HG03558 (cell line): ENCODE measurements around the gene SRP14.
"Not testable (repeated sequence)": the region's sequence is repeated elsewhere in the genome, so short reads cannot be mapped to it uniquely, and the experiment has no call there.

Source experiments
- ATAC-seq: cut with Tn5 transposase; IDR thresholded peaks from one replicate; pipeline ENCODE4 v1.9.1; 2021; ENCODE audit warnings: moderate number of reproducible peaks; ENCODE audit not compliant: unreplicated experiment; ENCODE audit errors: extremely low read depth

The SRP14 gene

DNA sequence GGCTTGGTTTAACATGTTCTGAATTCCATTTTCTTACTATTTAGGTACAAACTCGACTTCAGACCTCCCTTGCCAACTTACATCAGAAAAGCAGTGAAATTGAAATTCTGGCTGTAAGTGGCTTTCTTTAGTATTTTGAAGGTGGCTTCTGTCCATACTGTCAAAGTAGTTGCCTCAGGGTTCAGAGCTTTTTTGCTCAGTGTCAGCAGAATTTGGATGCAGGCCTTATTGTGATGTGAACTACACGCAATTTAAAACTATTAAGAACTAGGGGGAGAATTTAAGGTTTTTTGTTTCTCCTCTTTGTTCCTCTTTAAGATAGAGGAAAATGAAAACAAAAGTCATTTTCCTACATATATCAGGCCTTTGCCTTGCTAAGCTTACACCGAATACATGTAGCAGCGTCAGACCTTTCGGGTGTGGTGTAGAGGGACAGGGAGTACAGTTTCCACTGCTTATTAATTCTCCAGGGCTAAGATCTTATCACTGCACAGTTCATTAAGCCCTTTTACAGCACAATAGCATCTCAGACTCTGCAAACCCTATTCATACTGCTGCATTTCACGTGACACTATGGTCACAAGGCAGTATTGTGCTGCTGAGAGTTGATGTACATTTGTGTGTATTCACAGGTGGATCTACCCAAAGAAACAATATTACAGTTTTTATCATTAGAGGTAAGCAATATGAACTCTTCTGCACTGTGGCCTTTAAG, 6.7 kb downstream of the SRP14 start:
- no peak for ATAC-seq

DNA sequence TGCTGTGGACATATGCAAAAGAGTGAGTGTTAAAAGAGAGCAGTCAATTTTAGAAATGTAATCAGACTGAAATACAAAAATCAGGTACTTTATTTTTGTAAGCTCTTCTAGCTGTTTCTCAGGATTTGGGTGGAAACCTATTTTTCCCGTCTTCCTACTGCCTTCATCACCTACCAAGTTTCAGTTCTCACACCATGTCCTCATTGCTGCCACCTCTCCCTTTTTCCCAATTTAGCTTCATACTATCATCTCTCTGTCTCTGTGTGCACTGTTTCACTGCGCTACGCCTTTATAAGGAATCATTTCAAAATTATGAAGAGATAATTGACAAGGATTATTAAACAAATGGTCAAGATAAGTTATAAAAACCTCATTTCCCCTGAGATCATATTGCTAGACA, 7.7 kb downstream of the SRP14 start:
- ATAC-seq, result no peak

DNA sequence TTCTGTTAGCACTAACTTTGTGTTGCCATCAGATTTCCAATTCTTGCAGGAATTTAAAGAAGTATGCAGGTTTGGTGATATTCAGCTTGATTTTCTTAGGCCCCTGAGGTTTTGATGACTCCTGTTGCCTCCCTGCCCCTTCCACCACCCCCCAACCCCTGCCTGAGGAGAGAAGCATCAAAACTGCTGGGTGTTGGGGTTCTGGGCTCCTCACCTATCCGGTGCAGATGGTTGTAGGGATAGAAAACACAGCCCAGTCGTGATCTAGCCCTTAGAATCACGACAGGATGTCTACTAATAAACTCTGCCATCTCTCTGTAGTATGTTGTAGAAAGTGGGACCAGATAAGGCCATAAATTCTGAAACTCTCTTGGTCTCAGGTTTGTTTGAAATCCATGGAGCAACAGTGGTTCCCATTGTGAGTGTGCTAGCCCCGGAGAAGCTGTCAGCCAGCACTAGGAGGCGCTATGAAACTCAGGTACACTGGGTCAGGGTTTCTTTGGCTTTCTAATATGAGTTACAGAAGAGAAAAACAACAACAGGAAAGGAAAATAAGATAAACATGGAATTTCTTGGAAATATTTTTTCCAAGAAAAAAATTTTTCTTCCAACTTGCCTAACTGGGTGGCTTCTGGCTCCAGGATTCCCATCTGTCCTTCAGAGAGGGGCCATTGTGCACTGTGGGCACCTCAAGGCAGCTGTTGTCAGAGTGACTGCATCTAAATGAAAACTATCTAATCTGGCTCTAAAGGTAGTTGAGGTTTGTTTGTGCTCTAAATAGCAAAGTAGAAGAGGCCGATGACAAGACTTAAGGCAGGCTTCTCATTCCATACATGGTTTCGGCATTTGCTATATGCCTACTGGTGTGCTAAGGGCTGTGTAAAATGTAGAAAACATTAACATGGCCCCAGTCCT, 8.7 kb downstream of the SRP14 start:
- no peak for ATAC-seq

DNA sequence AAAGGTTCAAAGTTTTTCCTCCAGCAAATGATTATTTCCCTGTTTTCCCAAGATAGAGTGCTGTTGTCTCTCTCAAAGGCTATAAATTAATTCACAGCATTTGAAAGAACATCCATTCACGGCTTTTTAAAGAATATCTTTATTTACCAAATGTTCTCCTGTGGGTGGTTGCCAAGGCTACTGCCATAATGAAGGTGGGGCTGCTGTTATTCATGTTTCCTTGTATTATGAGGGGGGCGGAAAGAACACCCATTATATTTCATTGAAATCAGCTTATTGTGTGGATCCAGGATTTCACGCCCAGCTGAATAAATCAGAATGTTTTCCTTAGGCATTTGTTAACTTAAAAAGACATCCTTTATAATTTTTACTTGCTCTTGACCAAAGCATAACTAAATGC, 10.1 kb downstream of the SRP14 start:
- no peak for ATAC-seq

DNA sequence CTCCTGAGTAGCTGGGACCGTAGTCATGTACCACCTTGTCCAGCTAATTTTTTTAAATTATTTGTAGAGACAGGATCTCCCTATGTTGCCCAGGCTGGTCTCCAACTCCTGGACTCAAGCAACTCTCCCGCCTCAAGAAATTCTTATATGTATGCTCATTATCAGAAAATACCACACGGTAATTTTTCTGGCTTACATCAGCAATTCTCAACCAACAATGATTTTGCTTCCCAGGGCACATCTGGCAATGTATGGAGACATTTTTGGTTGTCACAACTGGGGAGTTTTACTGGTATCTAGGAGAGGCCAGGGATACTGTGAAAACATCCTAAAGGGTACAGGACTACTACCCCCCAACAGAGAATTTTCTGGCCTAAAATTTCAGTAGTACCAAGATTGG, 10.8 kb downstream of the SRP14 start:
- no peak for ATAC-seq

DNA sequence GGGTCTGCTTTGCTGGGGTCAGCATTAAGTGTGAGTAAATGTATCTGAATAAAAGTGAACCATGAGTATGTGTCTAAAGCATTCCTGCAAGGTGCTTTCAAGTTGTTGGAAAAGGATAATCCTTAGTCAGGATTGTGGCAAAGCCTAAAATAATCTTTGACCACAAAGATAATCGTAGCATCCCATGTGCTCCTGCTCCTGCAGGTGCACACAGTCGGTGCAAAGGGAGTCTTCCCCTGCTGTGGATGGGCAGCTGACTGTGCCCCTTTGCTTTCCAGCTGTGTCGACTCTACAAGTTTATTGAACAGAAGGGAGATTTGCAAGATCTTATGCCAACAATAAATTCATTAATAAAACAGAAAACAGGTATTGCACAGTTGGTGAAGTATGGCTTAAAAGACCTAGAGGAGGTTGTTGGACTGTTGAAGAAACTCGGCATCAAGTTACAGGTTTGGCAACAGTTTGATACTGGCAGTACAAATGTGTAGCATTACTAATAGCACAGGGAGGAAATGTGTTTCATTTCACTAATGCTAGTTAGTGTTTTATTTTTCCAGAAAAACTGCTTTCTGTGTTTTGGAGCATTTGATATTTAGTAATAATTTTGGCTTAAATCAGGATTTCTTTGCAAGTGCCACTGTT, 22.6 kb downstream of the SRP14 start:
- no peak for ATAC-seq

DNA sequence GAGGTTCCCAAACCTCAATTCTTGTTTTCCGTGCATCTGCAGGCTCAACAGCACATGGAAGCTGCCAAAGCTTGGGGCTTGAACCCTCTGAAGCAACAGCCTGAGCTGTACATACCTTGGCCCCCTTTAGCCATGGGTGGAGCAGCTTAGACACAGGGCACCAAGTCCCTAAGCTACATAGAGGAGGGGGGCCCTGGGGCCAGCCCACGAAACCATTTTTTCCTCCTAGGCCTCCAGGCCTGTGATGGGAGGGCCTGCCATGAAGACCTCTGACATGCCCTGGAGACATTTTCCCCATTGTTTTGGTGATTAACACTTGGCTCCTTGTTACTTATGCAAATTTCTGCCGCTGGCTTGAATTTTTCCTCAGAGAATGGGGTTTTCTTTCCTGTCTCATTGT, 24.6 kb downstream of the SRP14 start:
- ATAC-seq, result no peak

DNA sequence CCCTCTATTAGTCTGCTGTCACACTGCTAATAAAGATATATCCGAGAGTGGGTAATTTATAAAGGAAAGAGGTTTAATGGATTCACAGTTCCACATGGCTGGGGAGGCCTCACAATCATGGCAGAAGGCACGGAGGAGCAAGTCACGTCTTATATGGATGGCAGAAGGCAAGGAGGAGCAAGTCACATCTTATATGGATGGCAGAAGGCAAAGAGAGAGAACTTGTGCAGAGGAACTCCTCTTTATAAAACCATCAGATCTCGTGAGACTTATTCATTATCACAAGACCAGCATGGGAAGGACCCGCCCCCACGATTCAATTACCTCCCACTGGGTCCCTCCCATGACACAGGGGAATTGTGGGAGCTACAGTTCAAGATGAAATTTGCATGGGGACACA, 25.6 kb downstream of the SRP14 start:
- ATAC-seq, result not testable (repeated sequence)

DNA sequence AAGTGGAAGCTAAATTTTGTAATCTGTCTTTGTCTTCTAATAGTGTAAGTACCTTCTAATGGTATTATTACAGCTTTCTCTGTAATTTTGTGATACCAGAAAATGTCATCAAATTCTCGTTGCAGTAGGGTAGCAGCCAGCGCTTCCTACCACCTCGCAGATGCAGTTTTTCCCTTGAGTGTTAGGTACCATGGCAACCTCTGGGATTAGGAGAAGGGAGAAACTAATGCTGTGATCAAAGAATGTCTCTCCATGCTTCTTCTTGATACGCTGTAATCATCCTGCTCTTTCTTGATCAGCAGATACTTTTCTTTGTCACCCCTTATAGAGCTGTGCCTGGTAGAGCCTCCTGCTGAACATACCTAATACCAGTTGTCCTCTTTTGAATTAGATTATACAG, 27.7 kb downstream of the SRP14 start:
- no peak for ATAC-seq

DNA sequence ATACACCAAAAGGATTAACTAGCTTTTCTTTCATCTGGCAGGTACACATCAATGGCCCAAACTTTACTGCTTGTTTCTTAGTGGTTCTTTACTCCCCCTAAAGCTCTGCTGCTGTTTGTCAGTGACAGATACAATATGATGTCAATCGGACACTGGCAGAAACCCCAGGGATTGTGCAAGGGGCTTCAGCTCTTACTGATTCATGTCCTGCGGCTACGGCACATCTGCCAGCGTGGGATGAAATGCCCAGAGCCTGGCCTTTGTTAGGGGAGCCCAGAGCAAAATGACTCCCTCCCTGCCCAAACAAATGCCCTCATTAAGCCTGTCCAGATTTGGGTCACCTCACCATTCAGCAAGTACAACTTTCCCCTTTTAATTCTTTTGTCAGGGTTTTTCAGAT, 28.3 kb downstream of the SRP14 start:
- ATAC-seq, result no peak

DNA sequence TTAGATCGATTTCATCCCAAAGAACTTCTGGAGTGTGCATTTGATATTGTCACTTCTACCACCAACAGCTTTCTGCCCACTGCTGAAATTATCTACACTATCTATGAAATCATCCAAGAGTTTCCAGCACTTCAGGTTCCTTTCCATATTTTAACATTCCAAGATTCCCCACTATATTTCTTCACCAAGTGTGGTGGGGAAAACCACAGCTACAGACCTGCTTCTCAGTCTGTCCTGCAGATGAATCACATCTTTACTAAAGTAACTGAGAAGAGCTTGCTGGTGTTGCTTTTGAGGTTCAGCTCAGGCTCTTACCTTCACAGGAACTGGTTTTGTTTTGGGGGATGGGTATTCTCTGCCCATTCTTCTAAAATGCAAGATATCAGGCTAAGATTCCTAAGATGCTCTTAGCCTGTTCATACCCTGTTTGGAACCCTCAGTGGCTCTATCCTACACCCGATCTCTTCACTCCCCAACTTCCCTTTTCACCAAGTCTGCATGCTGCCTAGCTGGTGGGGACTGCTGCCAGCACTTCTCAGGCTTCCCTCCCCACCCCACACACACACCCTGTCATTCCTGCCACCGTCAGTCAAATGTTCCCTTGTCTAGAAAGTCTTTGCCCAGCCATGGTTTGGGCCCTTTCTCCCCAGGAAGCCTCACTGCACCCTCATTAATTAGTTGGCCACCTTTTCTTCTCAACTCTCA, 30.8 kb downstream of the SRP14 start:
- ATAC-seq, result no peak

DNA sequence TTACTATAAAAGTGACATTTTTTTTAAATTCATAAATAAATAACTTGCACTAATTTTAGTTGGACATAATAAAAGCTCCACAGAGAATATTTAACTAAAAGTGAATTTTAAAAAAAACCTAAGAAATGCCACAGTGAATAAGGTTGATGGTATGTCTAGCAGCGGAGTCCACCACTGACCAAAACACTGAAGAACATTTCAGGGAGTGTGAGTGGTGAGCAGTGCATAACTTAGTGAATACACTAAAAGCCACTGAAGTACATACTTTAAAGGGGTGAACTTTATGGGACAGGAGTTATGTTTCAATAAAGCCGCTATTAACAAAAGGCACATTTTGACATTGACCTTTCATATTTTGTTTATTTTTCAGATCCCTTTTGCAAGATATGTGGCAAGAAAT, 32.3 kb downstream of the SRP14 start:
- no peak for ATAC-seq

DNA sequence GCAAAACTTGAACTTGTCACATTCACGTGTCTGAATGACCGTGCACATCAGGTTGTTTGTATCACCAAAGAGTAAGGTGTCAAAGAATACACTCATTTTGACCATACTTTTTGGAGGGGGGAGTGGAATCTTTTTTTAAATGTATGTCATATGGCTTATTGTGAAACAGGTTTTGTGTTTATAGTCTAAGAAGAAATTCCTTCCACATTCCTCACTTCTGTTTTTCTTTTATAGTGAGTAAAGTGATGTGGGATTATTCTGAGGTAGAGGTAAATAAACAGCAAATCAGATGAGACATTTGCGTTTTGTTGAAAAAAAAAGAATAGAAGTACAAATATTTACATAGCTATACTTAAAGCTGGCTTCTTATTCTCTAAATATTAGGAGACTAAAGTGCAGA, 33.0 kb downstream of the SRP14 start:
- no peak for ATAC-seq

DNA sequence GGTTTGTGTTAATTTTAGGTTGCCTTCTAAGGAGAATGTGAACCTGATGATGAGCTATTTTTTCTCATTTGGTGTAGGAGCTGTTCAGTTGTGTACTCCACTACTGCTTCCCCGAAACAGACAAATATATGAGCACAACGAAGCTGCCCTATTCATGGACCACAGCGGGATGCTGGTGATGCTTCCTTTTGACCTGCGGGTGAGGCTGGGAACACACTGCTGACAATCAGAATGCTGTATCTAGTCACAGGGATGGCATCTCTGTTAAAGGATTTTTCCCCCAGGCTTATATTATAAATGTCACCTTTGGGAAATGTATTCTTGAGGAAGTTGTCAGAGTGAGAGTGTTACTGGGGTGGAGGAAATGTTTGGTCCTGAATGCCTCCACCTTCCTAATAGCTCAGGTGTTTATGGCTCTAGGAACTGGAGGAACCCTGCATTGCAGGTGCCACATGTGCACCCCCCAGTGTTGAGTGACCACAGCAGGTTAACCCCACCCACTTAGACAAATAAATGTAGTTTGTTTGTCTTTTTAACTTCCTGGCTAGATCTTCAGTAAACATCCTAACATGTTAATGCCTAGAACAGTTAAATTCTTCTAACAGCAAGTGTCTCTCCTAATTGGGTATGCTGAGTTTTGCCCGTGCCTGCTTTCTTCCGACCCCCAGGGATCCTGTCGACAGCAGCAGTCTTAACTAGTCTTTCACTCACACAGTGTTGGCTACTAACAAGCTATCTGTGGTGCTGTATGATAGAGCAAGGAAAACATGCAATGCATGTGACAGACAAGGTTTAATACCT, 35.7 kb downstream of the SRP14 start:
- no peak for ATAC-seq

DNA sequence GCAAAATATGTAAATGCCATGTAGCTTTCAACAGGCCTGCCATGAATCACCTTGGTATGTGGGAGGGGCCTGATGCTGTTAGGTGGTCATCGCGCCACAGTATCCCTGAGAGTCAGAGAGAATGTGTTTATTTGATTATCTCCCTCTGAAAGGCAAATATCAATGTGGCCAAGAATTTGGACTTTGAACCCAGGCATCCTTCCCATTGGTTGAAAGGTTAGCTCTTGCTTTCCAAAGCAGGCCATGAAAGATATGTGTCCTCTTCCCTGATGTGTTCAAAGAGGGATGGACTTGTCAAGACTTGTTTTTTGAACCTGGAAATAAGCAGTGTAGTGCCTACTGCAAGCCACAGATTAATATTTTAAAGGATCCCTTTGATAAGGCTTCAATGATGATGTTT, 36.7 kb downstream of the SRP14 start:
- ATAC-seq, result no peak

DNA sequence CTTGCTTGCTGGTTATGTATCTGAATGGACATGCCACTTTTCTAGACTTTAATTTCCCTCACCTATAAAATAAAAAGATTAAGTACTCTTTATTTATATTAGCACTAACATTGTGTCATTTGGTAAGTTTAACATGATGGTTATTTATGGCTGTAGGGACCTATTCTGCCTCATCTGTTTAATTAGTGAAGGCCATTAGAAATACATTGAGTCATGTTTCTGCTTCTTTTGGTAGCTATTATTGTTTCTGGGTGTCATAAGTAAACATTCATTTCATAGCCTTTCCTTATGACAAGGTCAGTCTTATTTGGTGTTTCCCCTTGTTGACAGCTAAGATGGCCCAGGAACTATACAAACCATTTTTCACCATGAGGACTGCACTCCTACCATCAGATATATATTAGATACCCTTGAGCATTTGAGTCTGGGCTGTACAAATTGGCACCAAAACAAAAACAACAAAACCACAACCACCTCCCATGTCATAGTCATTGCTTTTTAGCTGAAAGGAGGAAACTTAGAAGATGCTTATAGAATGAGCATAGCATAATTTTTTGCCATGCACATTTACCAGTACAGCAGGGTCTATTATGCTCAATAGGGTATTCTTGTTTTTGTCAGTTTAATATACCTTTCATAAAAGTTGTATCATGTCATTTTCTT, 39.3 kb downstream of the SRP14 start:
- no peak for ATAC-seq

DNA sequence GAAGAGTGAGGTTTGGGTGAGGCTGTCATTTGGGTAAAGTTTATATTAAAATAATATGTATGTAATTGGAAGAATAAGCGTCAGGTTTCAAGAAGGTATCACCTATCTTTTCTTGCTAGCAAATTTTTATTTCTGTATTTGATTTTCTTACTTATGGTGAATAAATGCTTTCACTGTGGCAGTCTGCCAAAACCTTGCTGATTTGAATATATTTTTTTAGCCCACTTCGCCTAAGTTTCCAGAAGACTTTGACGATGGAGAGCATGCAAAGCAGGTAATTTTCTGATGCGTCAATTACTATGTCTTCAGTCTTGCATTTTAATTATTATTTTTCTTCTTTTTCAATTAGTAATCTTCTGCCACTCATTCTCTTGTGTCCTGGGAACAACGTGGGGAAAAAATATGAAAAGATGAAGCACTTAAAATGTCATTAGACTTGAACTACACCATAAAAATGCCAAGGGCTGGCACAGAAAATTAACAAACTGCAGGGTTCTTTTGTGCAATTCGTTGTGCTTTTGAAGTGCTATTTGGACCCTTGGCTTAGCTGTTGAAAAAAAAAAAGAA, 40.4 kb downstream of the SRP14 start:
- no peak for ATAC-seq

DNA sequence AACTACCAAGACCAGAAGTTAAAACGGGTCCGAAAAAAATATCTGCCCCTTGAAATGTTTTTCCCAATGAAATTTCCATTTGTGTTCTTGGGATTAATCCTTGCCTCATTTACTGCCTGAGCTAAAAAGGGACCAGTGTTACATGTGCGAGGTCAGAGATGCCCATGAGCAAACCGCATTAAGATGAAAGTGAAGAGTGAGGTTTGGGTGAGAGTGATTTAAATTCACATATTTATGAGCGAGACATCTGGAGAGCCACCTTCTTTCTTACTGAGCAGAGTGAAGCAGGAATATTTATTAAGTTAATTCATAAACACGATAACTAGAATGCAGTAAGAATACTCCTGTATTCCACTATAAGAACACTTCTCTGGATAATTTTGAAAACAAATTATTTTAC, 41.3 kb downstream of the SRP14 start:
- no peak for ATAC-seq

DNA sequence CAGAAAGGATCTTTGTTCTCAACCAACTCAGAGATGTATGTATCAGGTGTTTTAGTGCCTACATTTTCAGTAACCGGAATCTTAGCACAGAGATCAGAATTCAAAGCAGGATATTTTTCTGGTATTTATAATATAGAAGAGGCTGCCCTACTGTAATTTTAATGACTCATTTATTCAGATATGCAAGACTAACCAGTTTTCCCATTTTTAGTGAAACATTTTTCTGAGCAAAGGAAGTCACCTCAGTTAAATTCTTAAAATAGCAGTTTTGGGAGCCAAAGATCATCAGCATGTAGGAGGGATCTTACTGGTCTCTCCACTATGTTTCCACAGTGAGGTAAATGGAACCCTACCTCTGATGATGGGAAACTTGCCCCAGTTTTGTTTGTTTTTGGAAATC, 42.0 kb downstream of the SRP14 start:
- ATAC-seq, result no peak
